VCaP (cell line): ENCODE measurements around the gene CPNE4.

Source experiments
- H3K27ac ChIP-seq: fragments of 450-650 bp; 2 replicates; pipeline ENCODE4 v1.5.1; 2017
- CTCF ChIP-seq: fragments of 450-650 bp; conservative IDR thresholded peaks from 2 replicates; pipeline ENCODE4 v1.5.1; 2017; ENCODE audit warnings: mild to moderate bottlenecking, moderate library complexity

CPNE4 gene

DNA sequence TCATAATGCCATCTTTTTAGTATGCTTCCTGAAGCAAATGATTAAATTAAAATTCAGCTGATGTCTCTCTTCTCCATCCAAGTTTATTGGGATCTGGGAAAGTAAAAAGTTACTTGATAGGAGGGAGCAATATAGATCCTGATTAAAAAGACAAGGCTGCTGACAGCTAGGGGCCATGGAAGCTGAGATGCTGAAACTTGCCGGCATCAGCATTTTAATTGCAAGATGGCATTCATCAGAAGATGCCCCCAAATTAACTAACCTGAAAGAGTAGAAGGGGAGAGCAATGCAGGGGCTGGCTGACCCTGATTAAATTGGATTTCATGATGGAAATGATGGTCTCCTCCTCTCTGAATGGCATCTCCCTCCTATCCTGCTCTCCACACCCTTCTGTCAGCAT lies 31.1 kb downstream of the CPNE4 start:
- TF ChIP-seq CTCF = no peak
- H3K27ac ChIP-seq = no peak overlapping the region

DNA sequence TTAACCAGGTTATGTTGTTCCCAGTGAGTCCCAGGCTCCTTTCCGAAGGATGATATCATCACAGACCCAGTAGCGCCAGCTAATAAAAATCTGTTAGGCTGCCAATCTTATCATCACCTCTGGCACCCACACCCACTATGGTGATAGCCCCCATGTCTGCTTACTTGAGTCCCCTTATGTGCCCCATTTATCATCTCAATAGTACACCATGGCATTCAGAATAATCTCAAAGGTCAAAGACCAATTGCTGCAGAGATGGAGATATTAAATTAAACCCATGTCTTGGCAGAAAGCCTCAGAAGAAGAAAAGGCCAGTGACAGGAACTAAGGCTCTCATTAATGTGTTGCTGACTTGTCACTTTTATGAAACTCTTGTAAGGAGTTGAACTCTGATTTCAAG lies 32.8 kb downstream of the CPNE4 start:
- no peak for TF ChIP-seq CTCF
- H3K27ac ChIP-seq = no peak overlapping the region

GRCh38 chr3:132001036-132001435 lies 33.8 kb downstream of the CPNE4 start:
- no peak overlapping the region for H3K27ac ChIP-seq
- TF ChIP-seq CTCF = no peak

DNA sequence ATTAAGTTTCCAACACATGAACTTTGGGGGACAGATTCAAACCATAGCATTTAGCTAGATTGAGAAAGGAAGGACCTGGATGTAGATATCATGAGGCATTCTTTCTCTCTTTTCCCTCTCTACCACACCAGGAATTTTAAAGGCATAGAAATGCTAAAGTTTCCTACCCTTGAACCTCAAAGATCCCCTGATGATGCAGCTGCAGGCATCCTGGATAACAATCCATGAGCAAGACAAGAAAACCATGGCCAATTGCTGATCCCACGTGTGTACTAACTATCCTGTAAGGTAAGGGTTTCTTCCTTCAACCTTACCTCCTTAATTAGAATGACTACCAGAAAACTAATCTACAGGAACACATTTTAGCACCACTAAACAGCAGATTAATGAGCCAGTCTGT lies 36.8 kb downstream of the CPNE4 start:
- no peak for TF ChIP-seq CTCF
- H3K27ac ChIP-seq = no peak overlapping the region

DNA sequence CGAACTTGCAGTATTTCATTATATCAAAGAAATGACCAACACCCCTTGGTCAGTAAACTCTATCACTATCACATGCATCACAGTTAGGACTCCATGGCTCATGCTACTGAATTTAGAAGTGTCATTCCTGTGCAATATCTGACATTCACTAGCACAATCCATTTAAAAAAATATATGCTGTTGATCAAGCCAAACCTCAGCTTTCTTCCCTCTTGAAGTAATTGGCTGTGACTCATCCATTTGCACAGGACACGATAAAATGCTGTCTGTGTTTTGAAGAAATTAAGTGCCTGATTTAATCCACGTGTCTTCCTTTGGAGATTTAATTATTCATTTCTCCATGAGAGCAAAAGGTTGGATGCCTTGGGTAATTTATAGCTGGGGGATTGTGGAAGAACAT lies 38.9 kb downstream of the CPNE4 start:
- no peak overlapping the region for H3K27ac ChIP-seq
- no peak for TF ChIP-seq CTCF

DNA sequence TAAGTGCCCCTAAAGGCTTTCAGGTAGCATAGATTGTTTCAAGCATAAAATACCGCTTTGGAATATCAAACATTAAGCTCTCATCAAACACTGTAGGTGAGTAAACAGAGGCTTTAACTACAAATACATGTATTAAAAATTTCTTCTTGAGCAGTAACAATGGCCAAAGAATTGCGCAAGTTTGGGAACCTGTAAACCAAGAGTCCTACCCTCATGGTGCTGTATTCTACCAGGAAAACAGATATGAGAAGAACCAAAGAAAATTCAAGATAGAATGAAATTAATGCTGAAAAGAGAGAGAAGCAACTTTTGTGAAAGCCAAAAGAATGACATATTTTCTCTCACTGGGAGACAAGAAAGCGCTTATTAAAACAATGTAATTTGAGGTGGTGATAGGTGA lies 45.5 kb downstream of the CPNE4 start:
- H3K27ac ChIP-seq = no peak overlapping the region

DNA sequence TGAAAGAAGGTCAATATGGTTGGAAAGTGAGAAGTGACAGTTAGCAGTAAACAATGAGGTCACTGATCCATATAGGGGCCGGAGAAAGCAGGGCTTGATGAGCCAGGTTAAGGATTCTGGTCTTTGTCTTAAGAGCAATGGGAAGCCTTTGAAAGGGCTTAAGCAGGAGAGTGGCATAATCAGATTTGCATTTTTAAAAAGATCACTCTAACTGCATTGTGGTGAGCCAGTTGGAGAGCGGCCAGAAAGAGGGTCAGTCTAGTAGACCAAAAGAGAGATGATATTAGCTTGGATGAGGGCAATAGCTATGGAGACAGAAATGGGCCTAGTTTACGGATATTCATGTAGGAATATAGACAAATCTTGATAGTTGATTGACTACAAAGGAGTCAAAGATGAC lies 46.6 kb downstream of the CPNE4 start:
- H3K27ac ChIP-seq = no peak overlapping the region
- no peak for TF ChIP-seq CTCF

More for the DNA sequence above, 45.5 kb downstream of the CPNE4 start:
- no peak for TF ChIP-seq CTCF

DNA sequence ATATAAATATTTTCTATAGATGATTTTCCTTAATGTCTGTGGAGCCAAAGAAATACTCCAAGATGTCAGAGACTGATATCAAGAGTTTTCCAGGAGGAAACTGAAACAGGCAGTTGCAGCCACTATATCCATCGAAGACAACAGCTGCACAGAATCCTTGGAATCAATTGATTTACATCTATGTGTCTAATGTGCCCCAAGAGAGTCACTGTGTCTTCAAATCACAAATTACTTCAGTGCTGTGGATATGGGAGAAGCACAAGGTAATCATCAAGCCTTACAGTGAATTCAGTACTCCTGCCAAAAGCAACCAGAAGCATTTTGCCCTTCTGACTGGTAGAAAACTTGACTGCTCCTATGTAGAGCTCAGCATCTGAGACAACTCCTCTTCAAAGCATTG lies 51.1 kb downstream of the CPNE4 start:
- TF ChIP-seq CTCF = no peak
- H3K27ac ChIP-seq = no peak overlapping the region
